ENCODE measurements around the gene UGDH. TPM values are rescaled to one million over a fixed set of nuclear protein-coding genes. Genes with fewer than 3 reads are reported as not detected.

The UGDH gene
- total RNA-seq, 3 donors from 2014 or later: 68.3 to 134 (median 74.9) TPM

- H3K4me3 ChIP-seq: no peak overlapping the region
- no peaks in the 10 kb centered on the region for H3K9me3 ChIP-seq
- intact Hi-C loops (cut with DNase I; ENCODE audit: low total_unique reads): no loop called here
- TF ChIP-seq CTCF (IDR thresholded peaks at IDR 0.05): no peak
- TF ChIP-seq POLR2A (IDR thresholded peaks at IDR 0.05): no peak
- TF ChIP-seq POLR2AphosphoS5 (IDR thresholded peaks at IDR 0.05): no peak
- H3K4me1 ChIP-seq: no peaks in the 10 kb centered on the region
- H3K36me3 ChIP-seq: no peaks in the 10 kb centered on the region
- H3K27ac ChIP-seq: no peak overlapping the region
- no peak for DNase-seq (ENCODE audit: low spot score in 2 of 2)
- H3K27me3 ChIP-seq: no peaks in the 10 kb centered on the region
These were observed 36.9 kb downstream of the UGDH start for GRCh38 chr4:39490322-39490721.

GRCh38 chr4:39486221-39486804 is 40.9 kb downstream of the UGDH start:
- intact Hi-C loops (cut with DNase I; ENCODE audit: low total_unique reads): no loop called here
- no peaks in the 10 kb centered on the region for H3K4me1 ChIP-seq
- no peak for DNase-seq (ENCODE audit: low spot score in 2 of 2)
- no peak overlapping the region for H3K4me3 ChIP-seq
- no peaks in the 10 kb centered on the region for H3K36me3 ChIP-seq
- TF ChIP-seq POLR2AphosphoS5 (IDR thresholded peaks at IDR 0.05) (no peak), POLR2A (IDR thresholded peaks at IDR 0.05) (no peak), CTCF (IDR thresholded peaks at IDR 0.05) (no peak)
- no peak overlapping the region for H3K27ac ChIP-seq
- H3K9me3 ChIP-seq: no peaks in the 10 kb centered on the region
- H3K27me3 ChIP-seq: no peaks in the 10 kb centered on the region

- H3K36me3 ChIP-seq: no peaks in the 10 kb centered on the region
- TF ChIP-seq CTCF (IDR thresholded peaks at IDR 0.05): no peak
- DNase-seq (ENCODE audit: low spot score in 2 of 2): no peak
- intact Hi-C loops (cut with DNase I; ENCODE audit: low total_unique reads): no loop called here
- no peaks in the 10 kb centered on the region for H3K4me1 ChIP-seq
- no peak overlapping the region for H3K27ac ChIP-seq
- H3K27me3 ChIP-seq: no peaks in the 10 kb centered on the region
- H3K4me3 ChIP-seq: no peak overlapping the region
- no peaks in the 10 kb centered on the region for H3K9me3 ChIP-seq
These were observed 42.5 kb downstream of the UGDH start for GRCh38 chr4:39484582-39485272.

GRCh38 chr4:39480902-39481695 is 46.1 kb downstream of the UGDH start:
- H3K36me3 ChIP-seq: no peaks in the 10 kb centered on the region
- intact Hi-C loops (cut with DNase I; ENCODE audit: low total_unique reads): no loop called here
- no peaks in the 10 kb centered on the region for H3K27me3 ChIP-seq
- H3K27ac ChIP-seq: no peak overlapping the region
- H3K9me3 ChIP-seq: no peaks in the 10 kb centered on the region
- DNase-seq (ENCODE audit: low spot score in 2 of 2): no peak
- H3K4me1 ChIP-seq: no peaks in the 10 kb centered on the region
- TF ChIP-seq POLR2A (IDR thresholded peaks at IDR 0.05) (no peak), CTCF (IDR thresholded peaks at IDR 0.05) (no peak), POLR2AphosphoS5 (IDR thresholded peaks at IDR 0.05) (no peak)
- no peak overlapping the region for H3K4me3 ChIP-seq

GRCh38 chr4:39480251-39480650 is 47.0 kb downstream of the UGDH start:
- DNase-seq (ENCODE audit: low spot score in 2 of 2): no peak
- H3K4me1 ChIP-seq: no peaks in the 10 kb centered on the region
- no peaks in the 10 kb centered on the region for H3K36me3 ChIP-seq
- intact Hi-C loops (cut with DNase I; ENCODE audit: low total_unique reads): no loop called here
- no peak for TF ChIP-seq POLR2AphosphoS5 (IDR thresholded peaks at IDR 0.05)
- no peaks in the 10 kb centered on the region for H3K9me3 ChIP-seq
- no peak overlapping the region for H3K27ac ChIP-seq
- no peak overlapping the region for H3K4me3 ChIP-seq
- H3K27me3 ChIP-seq: no peaks in the 10 kb centered on the region

Measured in breast epithelium (tissue), 4 donors.